SU-DHL-6 (cell line): Measurements from ENCODE around the gene MBL2.

Experiments used
- EZH2phosphoT487 ChIP-seq: fragments of 200-600 bp; sonication (generic), shearing (Covaris generic); conservative IDR thresholded peaks from 2 replicates; pipeline ENCODE4 v1.6.1; 2018; ENCODE audit warnings: mild to moderate bottlenecking, antibody characterized with exemption, low read length, moderate library complexity, mixed read lengths
- TF ChIP-seq, protein P1 (sequence below): fragments of 200-600 bp; sonication (generic); IDR thresholded peaks from one replicate; pipeline ENCODE4 v1.5.1; 2017; ENCODE audit warnings: antibody characterized with exemption, mild to moderate bottlenecking, low read length, moderate library complexity; ENCODE audit not compliant: insufficient read depth, poor library complexity, severe bottlenecking

GRCh38 chr10:52783726-52784125 lies 11.1 kb upstream of the MBL2 start:
- TF ChIP-seq, protein P1, sequence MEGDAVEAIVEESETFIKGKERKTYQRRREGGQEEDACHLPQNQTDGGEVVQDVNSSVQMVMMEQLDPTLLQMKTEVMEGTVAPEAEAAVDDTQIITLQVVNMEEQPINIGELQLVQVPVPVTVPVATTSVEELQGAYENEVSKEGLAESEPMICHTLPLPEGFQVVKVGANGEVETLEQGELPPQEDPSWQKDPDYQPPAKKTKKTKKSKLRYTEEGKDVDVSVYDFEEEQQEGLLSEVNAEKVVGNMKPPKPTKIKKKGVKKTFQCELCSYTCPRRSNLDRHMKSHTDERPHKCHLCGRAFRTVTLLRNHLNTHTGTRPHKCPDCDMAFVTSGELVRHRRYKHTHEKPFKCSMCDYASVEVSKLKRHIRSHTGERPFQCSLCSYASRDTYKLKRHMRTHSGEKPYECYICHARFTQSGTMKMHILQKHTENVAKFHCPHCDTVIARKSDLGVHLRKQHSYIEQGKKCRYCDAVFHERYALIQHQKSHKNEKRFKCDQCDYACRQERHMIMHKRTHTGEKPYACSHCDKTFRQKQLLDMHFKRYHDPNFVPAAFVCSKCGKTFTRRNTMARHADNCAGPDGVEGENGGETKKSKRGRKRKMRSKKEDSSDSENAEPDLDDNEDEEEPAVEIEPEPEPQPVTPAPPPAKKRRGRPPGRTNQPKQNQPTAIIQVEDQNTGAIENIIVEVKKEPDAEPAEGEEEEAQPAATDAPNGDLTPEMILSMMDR = no peak
- TF ChIP-seq EZH2phosphoT487 = no peak
